WTC11 (cell line): Measurements from ENCODE around the gene KANSL1L. TPM values are rescaled to one million over a fixed set of nuclear protein-coding genes. Genes with fewer than 3 reads are reported as not detected.

Source experiments
- ATAC-seq: fragments of 200-7000 bp; cut with Tn5 transposase; 2 replicates; pipeline ENCODE4 v1.10.0; 2021; ENCODE audit warnings: mild to moderate bottlenecking, moderate library complexity
- CTCF ChIA-PET: fragments of 300-600 bp; sonication (Branson Sonifier 250); formaldehyde crosslinking; loops from one replicate; lab custom pipeline; 2021; ENCODE audit warnings: antibody characterized with exemption; lab: Charles Lee
- POLR2A ChIA-PET: fragments of 350-600 bp; sonication (Branson Sonifier 250); formaldehyde crosslinking; loops from one replicate; lab custom pipeline; 2021; ENCODE audit warnings: antibody characterized with exemption; lab: Charles Lee
- DNase-seq: peaks from one replicate; pipeline ENCODE4 v3.0.0; 2021; ENCODE audit warnings: low spot score
- H3K27ac Mint-ChIP-seq: 2 replicates; pipeline ENCODE4 v1.8.0; 2021; ENCODE audit warnings: mixed read lengths
- H3K27me3 Mint-ChIP-seq: 2 replicates; pipeline ENCODE4 v1.8.0; 2021; ENCODE audit warnings: low read depth, mild to moderate bottlenecking, moderate library complexity, mixed read lengths
- H3K36me3 Mint-ChIP-seq: 2 replicates; pipeline ENCODE4 v1.8.0; 2021; ENCODE audit warnings: mixed read lengths
- H3K4me1 Mint-ChIP-seq: 2 replicates; pipeline ENCODE4 v1.8.0; 2022; ENCODE audit warnings: mixed read lengths
- H3K4me3 Mint-ChIP-seq: 2 replicates; pipeline ENCODE4 v1.8.0; 2021; ENCODE audit warnings: mild to moderate bottlenecking, moderate library complexity, mixed read lengths
- H3K9me3 Mint-ChIP-seq: 2 replicates; pipeline ENCODE4 v1.8.0; 2021; ENCODE audit warnings: mixed read lengths
- CREB1 ChIP-seq: sonication (generic); formaldehyde crosslinking; IDR thresholded peaks from 2 replicates; pipeline ENCODE4 v1.8.0; 2023; ENCODE audit warnings: mild to moderate bottlenecking, missing genetic modification reagents
- CTCF ChIP-seq: fragments of 200-600 bp; IDR thresholded peaks from 2 replicates; pipeline ENCODE4 v1.8.0; 2022; ENCODE audit warnings: antibody characterized with exemption
- ELF4 ChIP-seq: sonication (generic); formaldehyde crosslinking; IDR thresholded peaks from 2 replicates; pipeline ENCODE4 v1.8.1; 2022; ENCODE audit warnings: low read depth, mild to moderate bottlenecking, moderate library complexity, missing genetic modification reagents
- ETV6 ChIP-seq: sonication (generic); formaldehyde crosslinking; IDR thresholded peaks from 2 replicates; pipeline ENCODE4 v1.8.1; 2022; ENCODE audit warnings: mild to moderate bottlenecking, missing genetic modification reagents
- JUN ChIP-seq: sonication (generic); formaldehyde crosslinking; IDR thresholded peaks from 2 replicates; pipeline ENCODE4 v1.8.0; 2023; ENCODE audit warnings: mild to moderate bottlenecking, missing genetic modification reagents
- MXD4 ChIP-seq: fragments of 250-450 bp; sonication (Bioruptor Pico); IDR thresholded peaks from 2 replicates; pipeline ENCODE4 v1.8.0; 2021; ENCODE audit warnings: mild to moderate bottlenecking, moderate library complexity, borderline replicate concordance
- MYBL2 ChIP-seq: sonication (generic); formaldehyde crosslinking; IDR thresholded peaks from 2 replicates; pipeline ENCODE4 v1.8.1; 2023; ENCODE audit warnings: mild to moderate bottlenecking, moderate library complexity, missing genetic modification reagents
- NFATC4 ChIP-seq: fragments of 250-450 bp; sonication (Bioruptor Pico); IDR thresholded peaks from 2 replicates; pipeline ENCODE4 v1.9.0; 2021; ENCODE audit warnings: mild to moderate bottlenecking
- NFE2L1 ChIP-seq: sonication (generic); formaldehyde crosslinking; IDR thresholded peaks from 2 replicates; pipeline ENCODE4 v1.8.1; 2023; ENCODE audit warnings: missing genetic modification reagents
- SP1 ChIP-seq: sonication (generic); formaldehyde crosslinking; conservative IDR thresholded peaks from 2 replicates; pipeline ENCODE4 v1.8.1; 2022; ENCODE audit warnings: missing genetic modification reagents
- TEAD1 ChIP-seq: sonication (generic); formaldehyde crosslinking; IDR thresholded peaks from 2 replicates; pipeline ENCODE4 v1.8.0; 2022; ENCODE audit warnings: mild to moderate bottlenecking, missing genetic modification reagents
- USF2 ChIP-seq: sonication (generic); formaldehyde crosslinking; IDR thresholded peaks from 2 replicates; pipeline ENCODE4 v1.8.1; 2023; ENCODE audit warnings: mild to moderate bottlenecking, missing genetic modification reagents, moderate library complexity
- ZBTB43 ChIP-seq: sonication (generic); formaldehyde crosslinking; IDR thresholded peaks from 2 replicates; pipeline ENCODE4 v1.8.1; 2023; ENCODE audit warnings: mild to moderate bottlenecking, missing genetic modification reagents
- ZNF121 ChIP-seq: sonication (generic); formaldehyde crosslinking; IDR thresholded peaks from 2 replicates; pipeline ENCODE4 v1.8.0; 2023; ENCODE audit warnings: missing genetic modification reagents
- ZNF532 ChIP-seq: fragments of 250-450 bp; sonication (Bioruptor Pico); IDR thresholded peaks from 2 replicates; pipeline ENCODE4 v1.9.0; 2021; ENCODE audit warnings: mild to moderate bottlenecking, borderline replicate concordance
- total RNA-seq: library from RNA; stranded (reverse); gene quantifications from 3 replicates; pipeline ENCODE4 v1.2.3, GENCODE V29; 2021
- TF ChIP-seq, protein P1 (sequence below): sonication (generic); formaldehyde crosslinking; IDR thresholded peaks from 2 replicates; pipeline ENCODE4 v1.8.0; 2022; ENCODE audit warnings: mild to moderate bottlenecking, missing genetic modification reagents
- TF ChIP-seq, protein P2 (sequence below): sonication (generic); formaldehyde crosslinking; conservative IDR thresholded peaks from 2 replicates; pipeline ENCODE4 v1.8.1; 2022; ENCODE audit warnings: mild to moderate bottlenecking, missing genetic modification reagents

KANSL1L gene
- total RNA-seq, 1 experiment from 2014 or later = 11.4 TPM

- DNase-seq = no peak
- no peak for ATAC-seq
- ChIA-PET POLR2A (no interaction called here), CTCF (no interaction called here)
- H3K36me3 Mint-ChIP-seq = no peaks in the 10 kb centered on the region
- TF ChIP-seq NFE2L1 (CRISPR knock-in tag) (no peak), ETV6 (no peak)
- peak overlapping the region; percentile 97 for H3K4me3 Mint-ChIP-seq
- H3K4me1 Mint-ChIP-seq = peaks cover 22% of the 10 kb centered on the region
- H3K27ac Mint-ChIP-seq = peak overlapping the region; percentile 100
- H3K27me3 Mint-ChIP-seq = no peaks in the 10 kb centered on the region
- no peaks in the 10 kb centered on the region for H3K9me3 Mint-ChIP-seq
Measured at GRCh38 chr2:210169516-210170195, 1.6 kb downstream of the KANSL1L start.

GRCh38 chr2:210167227-210167626 is 4.0 kb downstream of the KANSL1L start:
- H3K27me3 Mint-ChIP-seq = no peaks in the 10 kb centered on the region
- POLR2A ChIA-PET = interaction anchor here (1.0 kb wide), 1 partner anchor 9 kb away, joined by 4 read pairs; no protein-coding TSS in a partner anchor
- TF ChIP-seq, protein P1, sequence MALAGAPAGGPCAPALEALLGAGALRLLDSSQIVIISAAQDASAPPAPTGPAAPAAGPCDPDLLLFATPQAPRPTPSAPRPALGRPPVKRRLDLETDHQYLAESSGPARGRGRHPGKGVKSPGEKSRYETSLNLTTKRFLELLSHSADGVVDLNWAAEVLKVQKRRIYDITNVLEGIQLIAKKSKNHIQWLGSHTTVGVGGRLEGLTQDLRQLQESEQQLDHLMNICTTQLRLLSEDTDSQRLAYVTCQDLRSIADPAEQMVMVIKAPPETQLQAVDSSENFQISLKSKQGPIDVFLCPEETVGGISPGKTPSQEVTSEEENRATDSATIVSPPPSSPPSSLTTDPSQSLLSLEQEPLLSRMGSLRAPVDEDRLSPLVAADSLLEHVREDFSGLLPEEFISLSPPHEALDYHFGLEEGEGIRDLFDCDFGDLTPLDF (CRISPR knock-in tag) = no peak
- TF ChIP-seq ELF4 (no peak), ZNF121 (no peak), USF2 (CRISPR knock-in tag) (no peak), NFATC4 (CRISPR knock-in tag) (no peak), CREB1 (CRISPR knock-in tag) (no peak), ZBTB43 (no peak), MYBL2 (CRISPR knock-in tag) (no peak), MXD4 (CRISPR knock-in tag) (no peak), TEAD1 (no peak), SP1 (CRISPR knock-in tag) (no peak), CTCF (no peak), JUN (CRISPR knock-in tag) (no peak)
- TF ChIP-seq, protein P2, sequence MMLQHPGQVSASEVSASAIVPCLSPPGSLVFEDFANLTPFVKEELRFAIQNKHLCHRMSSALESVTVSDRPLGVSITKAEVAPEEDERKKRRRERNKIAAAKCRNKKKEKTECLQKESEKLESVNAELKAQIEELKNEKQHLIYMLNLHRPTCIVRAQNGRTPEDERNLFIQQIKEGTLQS (CRISPR knock-in tag) = no peak
- ATAC-seq = no peak
- no peak for DNase-seq
- H3K9me3 Mint-ChIP-seq = no peaks in the 10 kb centered on the region
- CTCF ChIA-PET = interaction anchor here (1.1 kb wide), 1 partner anchor 335 kb away, joined by 3 read pairs; no protein-coding TSS in a partner anchor
- no peaks in the 10 kb centered on the region for H3K36me3 Mint-ChIP-seq
- no peak overlapping the region for H3K27ac Mint-ChIP-seq
- no peak overlapping the region for H3K4me3 Mint-ChIP-seq
- H3K4me1 Mint-ChIP-seq = peaks cover 21% of the 10 kb centered on the region

DNA sequence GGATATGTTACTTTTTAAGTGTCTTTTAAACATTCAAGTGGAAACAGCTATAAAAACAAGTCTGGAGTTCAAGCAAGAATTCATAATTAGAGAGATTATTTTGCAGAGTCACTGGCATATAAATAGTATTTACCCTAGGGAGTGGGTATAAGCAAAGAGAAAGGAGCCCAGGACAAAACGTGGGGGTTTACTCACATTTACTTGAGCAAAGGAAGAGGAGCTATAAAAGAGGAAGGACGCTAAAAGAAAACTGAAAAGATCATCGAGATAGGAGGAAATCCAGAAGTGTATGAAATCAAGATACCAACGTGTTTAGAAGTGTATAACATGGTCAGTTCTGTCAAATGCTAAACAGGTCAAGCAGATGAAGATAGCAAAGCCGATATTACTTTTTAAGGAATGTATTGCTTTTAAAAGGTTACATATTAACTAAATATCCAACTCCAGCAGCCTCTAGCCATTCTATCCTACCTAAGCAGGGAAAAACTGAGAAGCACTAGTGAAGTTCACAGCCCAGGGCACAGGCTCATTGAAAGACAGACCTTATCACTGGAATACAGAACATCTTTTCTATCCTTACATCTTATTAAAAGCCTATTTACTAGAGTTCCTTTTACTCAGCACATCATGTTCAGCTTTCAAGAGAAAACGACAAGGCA is 8.6 kb downstream of the KANSL1L start:
- no peak overlapping the region for H3K4me3 Mint-ChIP-seq
- no peak for TF ChIP-seq ZNF532
- TF ChIP-seq SP1 (CRISPR knock-in tag) = no peak

More for the DNA sequence above, 8.6 kb downstream of the KANSL1L start:
- DNase-seq = no peak
- POLR2A ChIA-PET = no interaction called here
- no peak for ATAC-seq
- no peaks in the 10 kb centered on the region for H3K36me3 Mint-ChIP-seq
- no peak overlapping the region for H3K27ac Mint-ChIP-seq
- H3K9me3 Mint-ChIP-seq = no peaks in the 10 kb centered on the region
- CTCF ChIA-PET = no interaction called here
- H3K27me3 Mint-ChIP-seq = no peaks in the 10 kb centered on the region; the same call in 1 of the 2 replicates
- H3K4me1 Mint-ChIP-seq = peaks cover 10% of the 10 kb centered on the region
